ENCODE data around the gene LHFPL4.

The LHFPL4 gene

DNA sequence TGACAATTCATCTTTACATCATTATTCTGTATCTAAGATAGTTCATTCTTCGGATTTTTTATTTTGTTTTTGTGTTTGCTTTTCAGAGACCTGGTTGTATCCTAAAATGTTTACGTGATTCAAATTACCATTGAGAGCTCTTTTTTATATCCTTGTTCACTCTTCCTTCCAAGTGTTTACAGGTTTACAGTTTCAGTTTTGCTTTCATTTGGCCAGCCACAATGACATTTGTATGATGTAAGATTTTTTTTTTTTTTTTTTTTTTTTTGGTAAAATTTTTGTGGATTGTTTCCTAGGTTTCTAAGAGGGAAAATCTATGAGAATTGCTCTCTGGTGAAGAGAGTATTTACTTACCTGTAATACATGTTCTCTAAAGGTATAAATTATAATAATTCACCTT is 101.2 kb downstream of the LHFPL4 start:
- TF ChIP-seq, protein P1, sequence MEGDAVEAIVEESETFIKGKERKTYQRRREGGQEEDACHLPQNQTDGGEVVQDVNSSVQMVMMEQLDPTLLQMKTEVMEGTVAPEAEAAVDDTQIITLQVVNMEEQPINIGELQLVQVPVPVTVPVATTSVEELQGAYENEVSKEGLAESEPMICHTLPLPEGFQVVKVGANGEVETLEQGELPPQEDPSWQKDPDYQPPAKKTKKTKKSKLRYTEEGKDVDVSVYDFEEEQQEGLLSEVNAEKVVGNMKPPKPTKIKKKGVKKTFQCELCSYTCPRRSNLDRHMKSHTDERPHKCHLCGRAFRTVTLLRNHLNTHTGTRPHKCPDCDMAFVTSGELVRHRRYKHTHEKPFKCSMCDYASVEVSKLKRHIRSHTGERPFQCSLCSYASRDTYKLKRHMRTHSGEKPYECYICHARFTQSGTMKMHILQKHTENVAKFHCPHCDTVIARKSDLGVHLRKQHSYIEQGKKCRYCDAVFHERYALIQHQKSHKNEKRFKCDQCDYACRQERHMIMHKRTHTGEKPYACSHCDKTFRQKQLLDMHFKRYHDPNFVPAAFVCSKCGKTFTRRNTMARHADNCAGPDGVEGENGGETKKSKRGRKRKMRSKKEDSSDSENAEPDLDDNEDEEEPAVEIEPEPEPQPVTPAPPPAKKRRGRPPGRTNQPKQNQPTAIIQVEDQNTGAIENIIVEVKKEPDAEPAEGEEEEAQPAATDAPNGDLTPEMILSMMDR (IDR thresholded peaks at IDR 0.05; ENCODE audit: borderline replicate concordance, insufficient read depth, low read depth, low read length) = no peak
- H3K4me3 ChIP-seq (ENCODE audit: low read depth, low read length) = no peak overlapping the region

DNA sequence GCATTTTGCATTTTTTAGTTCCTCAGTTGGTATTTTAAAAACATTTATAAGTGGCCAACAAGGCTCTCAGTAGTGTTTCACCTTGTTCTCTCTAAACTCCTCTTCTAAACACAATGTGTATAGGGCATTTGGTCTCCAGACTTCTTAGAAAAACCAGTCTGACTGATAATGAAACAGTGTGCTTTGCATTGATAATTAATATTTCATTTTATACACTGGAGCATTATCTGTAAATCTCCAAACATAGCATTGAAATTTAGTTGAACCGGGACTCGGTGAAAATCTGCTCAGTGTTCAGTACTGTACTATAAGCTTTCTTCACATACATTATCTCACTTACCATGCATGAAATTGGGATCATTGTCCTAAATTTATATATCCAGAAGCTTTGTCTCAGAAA is 102.6 kb downstream of the LHFPL4 start:
- H3K4me3 ChIP-seq (ENCODE audit: low read depth, low read length) = no peak overlapping the region
- TF ChIP-seq, protein P1 (IDR thresholded peaks at IDR 0.05; ENCODE audit: borderline replicate concordance, insufficient read depth, low read depth, low read length) = no peak

DNA sequence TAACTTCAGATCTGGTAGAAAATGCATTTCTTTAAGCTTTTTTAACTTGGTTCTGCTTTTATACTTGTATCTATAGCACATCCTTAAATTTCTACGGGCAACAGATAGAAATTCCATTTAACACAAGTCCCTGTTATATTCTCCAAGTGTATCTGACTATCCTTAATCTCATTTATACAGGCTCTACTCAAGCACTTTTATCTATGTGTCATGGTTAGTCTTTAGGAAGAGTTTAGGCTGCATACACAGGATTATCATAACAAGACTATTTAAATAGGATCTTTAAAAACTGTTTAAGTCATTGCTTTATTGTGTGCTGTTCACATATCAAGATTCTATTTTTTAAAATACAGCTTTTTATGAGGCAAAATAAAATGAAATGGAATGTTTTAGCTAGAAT is 103.5 kb downstream of the LHFPL4 start:
- TF ChIP-seq, protein P1 (IDR thresholded peaks at IDR 0.05; ENCODE audit: borderline replicate concordance, insufficient read depth, low read depth, low read length) = no peak
- H3K4me3 ChIP-seq (ENCODE audit: low read depth, low read length) = no peak overlapping the region

DNA sequence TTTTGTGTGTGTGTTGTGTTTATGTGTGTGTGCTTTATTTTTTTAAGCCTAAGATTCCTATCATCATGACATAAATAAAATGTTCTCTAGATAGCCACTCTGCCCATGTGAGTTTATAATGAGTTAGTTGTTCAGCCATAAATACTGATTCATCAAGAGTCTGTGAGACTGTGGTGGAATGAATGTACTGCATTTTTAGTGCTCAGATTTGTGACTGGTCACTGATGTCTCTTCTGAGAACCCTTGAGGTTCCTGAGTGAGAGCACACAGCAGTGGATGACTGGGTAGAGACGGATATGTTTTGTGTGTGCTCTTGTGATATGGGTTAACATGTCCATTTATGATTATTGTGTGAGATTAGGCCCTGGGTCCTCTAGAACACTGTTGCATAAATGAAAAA is 105.0 kb downstream of the LHFPL4 start:
- TF ChIP-seq, protein P1 (IDR thresholded peaks at IDR 0.05; ENCODE audit: borderline replicate concordance, insufficient read depth, low read depth, low read length) = no peak

More for the DNA sequence above, 105.0 kb downstream of the LHFPL4 start:
- H3K4me3 ChIP-seq (ENCODE audit: low read depth, low read length) = no peak overlapping the region
